Neutrophil (primary cell): Measurements from ENCODE around the gene ACTR1A.
A peak's percentile ranks its signal among the peaks of the same experiment; 100 is the strongest.

Experiments
- H3K27ac ChIP-seq: fragments of 200-600 bp; sonication (generic); 2 replicates; pipeline ENCODE4 v1.5.1; 2016; ENCODE audit warnings: mild to moderate bottlenecking, moderate library complexity
- H3K27me3 ChIP-seq: fragments of 200-600 bp; sonication (generic); 2 replicates; pipeline ENCODE4 v1.6.0; 2016; ENCODE audit warnings: mild to moderate bottlenecking
- H3K36me3 ChIP-seq: fragments of 200-600 bp; sonication (generic); 2 replicates; pipeline ENCODE4 v1.5.1; 2017
- H3K4me1 ChIP-seq, 2 experiments: fragments of 200-600 bp in 1 of 2; sonication (generic) in 1 of 2; 1 replicate in 1 of 2; 2 replicates in 1 of 2; pipeline versions ENCODE4 v1.5.1 to v1.6.1; 2013 to 2016; ENCODE audit warnings: low read depth in 1 of 2, low read length in 1 of 2, mild to moderate bottlenecking in 1 of 2, moderate library complexity in 1 of 2; ENCODE audit not compliant: control insufficient read depth in 1 of 2, insufficient read depth in 1 of 2
- H3K4me3 ChIP-seq, 2 experiments: fragments of 200-600 bp in 1 of 2; sonication (generic) in 1 of 2; 1 replicate in 1 of 2; 2 replicates in 1 of 2; pipeline ENCODE4 v1.5.1; 2013 to 2016; ENCODE audit warnings: low read depth in 1 of 2, low read length in 1 of 2, mild to moderate bottlenecking in 1 of 2, moderate library complexity in 1 of 2
- H3K9me3 ChIP-seq: fragments of 200-600 bp; sonication (generic); 2 replicates; pipeline ENCODE4 v1.5.1; 2016
- CTCF ChIP-seq: fragments of 200-600 bp; sonication (generic); IDR thresholded peaks from 2 replicates; pipeline ENCODE4 v1.5.1; 2016; ENCODE audit warnings: antibody characterized with exemption

ACTR1A gene

GRCh38 chr10:102450374-102451104 lies 52.0 kb downstream of the ACTR1A start:
- Histone ChIP-seq H3K4me1 (peaks cover 56% of the 10 kb centered on the region in 2 experiments), H3K27me3 (no peaks in the 10 kb centered on the region)
- no peak for TF ChIP-seq CTCF

GRCh38 chr10:102450124-102450373 lies 52.5 kb downstream of the ACTR1A start:
- Histone ChIP-seq H3K4me1 (peaks cover 51% of the 10 kb centered on the region in 2 experiments), H3K9me3 (no peaks in the 10 kb centered on the region), H3K4me3 (peak overlapping the region; percentile 83 to 85), H3K27ac (peak overlapping the region; percentile 74), H3K36me3 (no peaks in the 10 kb centered on the region), H3K27me3 (no peaks in the 10 kb centered on the region)
- TF ChIP-seq CTCF: no peak

More at GRCh38 chr10:102450374-102451104, 52.0 kb downstream of the ACTR1A start:
- peak overlapping the region; percentile 83 to 85 for H3K4me3 ChIP-seq
- no peaks in the 10 kb centered on the region for H3K36me3 ChIP-seq
- H3K27ac ChIP-seq: peak overlapping the region; percentile 74
- H3K9me3 ChIP-seq: no peaks in the 10 kb centered on the region

- Histone ChIP-seq H3K36me3 (no peaks in the 10 kb centered on the region), H3K27ac (peak overlapping the region; percentile 74), H3K9me3 (no peaks in the 10 kb centered on the region), H3K4me1 (peaks cover 46% of the 10 kb centered on the region in 2 experiments), H3K27me3 (no peaks in the 10 kb centered on the region), H3K4me3 (peak overlapping the region; percentile 83 to 85)
- TF ChIP-seq CTCF: no peak
These were observed 53.0 kb downstream of the ACTR1A start for GRCh38 chr10:102449321-102450123.

GRCh38 chr10:102444851-102445250 lies 57.7 kb downstream of the ACTR1A start:
- Histone ChIP-seq H3K36me3 (no peaks in the 10 kb centered on the region), H3K27ac (no peak overlapping the region), H3K4me3 (no peak overlapping the region), H3K4me1 (peaks cover 5 to 7% of the 10 kb centered on the region in 2 experiments), H3K9me3 (no peaks in the 10 kb centered on the region), H3K27me3 (no peaks in the 10 kb centered on the region)
- no peak for TF ChIP-seq CTCF

- H3K4me1 ChIP-seq: peaks cover 21 to 22% of the 10 kb centered on the region in 2 experiments
- H3K9me3 ChIP-seq: no peaks in the 10 kb centered on the region
- no peak overlapping the region for H3K4me3 ChIP-seq
- H3K27me3 ChIP-seq: no peaks in the 10 kb centered on the region
- no peaks in the 10 kb centered on the region for H3K36me3 ChIP-seq
- no peak overlapping the region for H3K27ac ChIP-seq
- no peak for TF ChIP-seq CTCF
These were observed 64.1 kb downstream of the ACTR1A start for GRCh38 chr10:102438374-102438773.
